ENCODE data around the gene ANKRD36C.
"Not testable (repeated sequence)": the region's sequence is repeated elsewhere in the genome, so short reads cannot be mapped to it uniquely, and the experiment has no call there.

Gene ANKRD36C

GRCh38 chr2:95991351-95992094 is at the start of gene ANKRD36C:
ANKRD36C (minus strand) TSS chr2:95991824; CDS start chr2:95991708, 116 bp downstream.
- not testable (repeated sequence) for DNase-seq

GRCh38 chr2:96035554-96035953 is 43.9 kb upstream of the ANKRD36C start:
- not testable (repeated sequence) for DNase-seq

GRCh38 chr2:96034792-96035191 is 43.2 kb upstream of the ANKRD36C start, which contains the start of gene GPAT2:
GPAT2 (minus strand) TSS chr2:96034916; CDS start chr2:96032359, 2,557 bp downstream.
- DNase-seq = not testable (repeated sequence)

- DNase-seq = not testable (repeated sequence)
These were observed 42.4 kb upstream of the ANKRD36C start for GRCh38 chr2:96033997-96034396.

GRCh38 chr2:96027725-96028325 is 36.2 kb upstream of the ANKRD36C start:
- DNase-seq = not testable (repeated sequence)

GRCh38 chr2:96025755-96026154 is 34.1 kb upstream of the ANKRD36C start:
- DNase-seq = not testable (repeated sequence)

- no peak for DNase-seq
These were observed 33.5 kb upstream of the ANKRD36C start for GRCh38 chr2:96025194-96025492.

GRCh38 chr2:96024336-96025193 is 32.9 kb upstream of the ANKRD36C start:
- no peak for DNase-seq

GRCh38 chr2:96023701-96024100 is 32.1 kb upstream of the ANKRD36C start:
- DNase-seq = not testable (repeated sequence)

- DNase-seq = not testable (repeated sequence)
These were observed 31.2 kb upstream of the ANKRD36C start for GRCh38 chr2:96022701-96023447.

- DNase-seq = not testable (repeated sequence)
These were observed 30.5 kb upstream of the ANKRD36C start for GRCh38 chr2:96022126-96022525.

- not testable (repeated sequence) for DNase-seq
These were observed 29.5 kb upstream of the ANKRD36C start for GRCh38 chr2:96021142-96021541.

GRCh38 chr2:96019909-96020590 is 28.4 kb upstream of the ANKRD36C start:
- DNase-seq = not testable (repeated sequence)

GRCh38 chr2:96016321-96016720 is 24.7 kb upstream of the ANKRD36C start:
- not testable (repeated sequence) for DNase-seq

- not testable (repeated sequence) for DNase-seq
These were observed 21.2 kb upstream of the ANKRD36C start for GRCh38 chr2:96012792-96013264.

- not testable (repeated sequence) for DNase-seq
These were observed 20.6 kb upstream of the ANKRD36C start for GRCh38 chr2:96012086-96012791.

- DNase-seq = not testable (repeated sequence)
These were observed 19.5 kb upstream of the ANKRD36C start for GRCh38 chr2:96011129-96011455.

- not testable (repeated sequence) for DNase-seq
These were observed 18.9 kb upstream of the ANKRD36C start for GRCh38 chr2:96010320-96011128.

GRCh38 chr2:96009833-96010232 is 18.2 kb upstream of the ANKRD36C start:
- DNase-seq = not testable (repeated sequence)

GRCh38 chr2:96008051-96008450 is 16.4 kb upstream of the ANKRD36C start:
- not testable (repeated sequence) for DNase-seq
